Adipose tissue (tissue), 3 donors: Measurements from ENCODE around the gene PLA2G6. TPM values are rescaled to one million over a fixed set of nuclear protein-coding genes. Genes with fewer than 3 reads are reported as not detected.
"Not testable (repeated sequence)": the region's sequence is repeated elsewhere in the genome, so short reads cannot be mapped to it uniquely, and the experiment has no call there.

Experiments
- H3K27ac ChIP-seq: one replicate; pipeline ENCODE4 v1.5.1; 2013; ENCODE audit warnings: low read depth, low read length
- WGBS, 3 donors: extraction: QIAGEN DNeasy Blood & Tissue Kit; methylation state at CpG; one replicate each; pipeline ENCODE4 v1.1.7; 2013; 5-methylcytosine and 5-hydroxymethylcytosine counted together
- polyA plus RNA-seq, 3 donors: library from polyadenylated mRNA; stranded (reverse); fragments of 200-250 nt; gene quantifications; one replicate each; pipeline ENCODE4 v1.2.3, GENCODE V29; 2013
- donor health status: healthy with polysubstance abuse.
- donor health status: Bipolar disorder and iron deficiency.
- donor health status: healthy.

The PLA2G6 gene
- polyA plus RNA-seq, 3 donors = 25.3 to 69.9 (median 61.4) TPM

- no peak overlapping the region for H3K27ac ChIP-seq
- 77 to 89% (median 80%) methylated on average over 5 of the region's 5 CpGs for WGBS, 3 donors
Measured at GRCh38 chr22:38148245-38148644, 33.4 kb downstream of the PLA2G6 start.

DNA sequence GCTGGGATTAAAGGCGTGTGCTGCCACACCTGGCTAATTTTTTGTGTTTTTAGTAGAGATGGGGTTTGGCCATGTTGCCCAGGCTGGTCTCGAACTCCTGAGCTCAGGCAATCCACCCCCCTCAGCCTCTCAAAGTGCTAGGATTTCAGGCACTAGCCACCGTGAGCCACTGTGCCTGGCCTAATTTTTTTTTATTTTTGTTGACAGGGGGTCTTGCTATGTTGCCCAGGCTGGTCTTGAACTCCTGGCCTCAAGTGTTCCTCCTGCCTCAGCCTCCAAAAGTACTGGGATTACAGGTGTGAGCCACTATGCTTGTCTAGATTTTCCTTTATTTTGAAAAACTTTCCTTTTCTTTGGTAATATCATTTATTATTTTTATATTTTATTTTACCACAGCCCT is 35.5 kb downstream of the PLA2G6 start:
- not testable (repeated sequence) for H3K27ac ChIP-seq
- WGBS, 3 donors = 85 to 96% (median 92%) methylated on average over 3 of the region's 3 CpGs

DNA sequence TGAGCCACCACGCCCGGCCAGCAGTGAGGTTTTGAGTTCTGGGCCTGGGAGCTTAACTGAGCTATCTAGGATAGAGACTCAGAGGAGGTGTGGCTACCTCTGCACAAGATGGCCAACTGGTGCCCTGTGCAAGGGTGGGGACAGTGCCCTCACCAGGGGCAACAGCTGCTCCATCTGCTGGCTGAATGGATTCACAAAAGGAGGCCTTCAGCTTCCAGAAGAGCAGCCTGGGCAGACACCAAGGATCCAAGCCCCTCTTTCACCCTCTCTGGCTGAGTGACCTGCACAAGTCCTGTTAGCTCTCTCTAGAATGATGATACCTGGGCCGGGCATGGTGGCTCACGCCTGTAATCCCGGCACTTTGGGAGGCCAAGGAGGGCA is 37.6 kb downstream of the PLA2G6 start:
- 85 to 98% (median 92%) methylated on average over 5 of the region's 5 CpGs for WGBS, 3 donors
- no peak overlapping the region for H3K27ac ChIP-seq

DNA sequence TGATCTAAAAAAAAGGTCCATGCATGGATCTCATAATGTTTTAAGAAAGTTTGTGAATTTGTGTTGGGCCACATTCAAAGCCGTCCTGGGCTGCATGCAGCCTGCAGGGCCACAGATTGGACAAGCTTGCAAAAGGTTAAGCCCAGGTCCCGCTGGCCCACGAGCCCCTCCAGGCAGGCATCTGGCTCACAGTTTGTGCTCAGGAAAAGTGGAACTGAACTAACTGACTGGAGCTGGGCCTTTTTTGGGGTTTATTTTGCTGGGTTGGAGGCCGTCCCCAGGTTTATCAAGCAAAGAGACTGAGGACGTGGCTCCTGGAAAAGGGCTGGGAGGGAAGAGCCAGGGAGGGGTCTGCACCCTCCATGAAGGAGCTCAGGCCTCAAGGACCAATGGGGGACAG is 39.0 kb downstream of the PLA2G6 start:
- no peak overlapping the region for H3K27ac ChIP-seq
- WGBS, 3 donors = 84 to 97% (median 93%) methylated on average over 5 of the region's 5 CpGs

GRCh38 chr22:38141217-38141973 is 40.2 kb downstream of the PLA2G6 start:
- H3K27ac ChIP-seq = no peak overlapping the region
- 80 to 93% (median 92%) methylated on average over 16 of the region's 16 CpGs for WGBS, 3 donors

DNA sequence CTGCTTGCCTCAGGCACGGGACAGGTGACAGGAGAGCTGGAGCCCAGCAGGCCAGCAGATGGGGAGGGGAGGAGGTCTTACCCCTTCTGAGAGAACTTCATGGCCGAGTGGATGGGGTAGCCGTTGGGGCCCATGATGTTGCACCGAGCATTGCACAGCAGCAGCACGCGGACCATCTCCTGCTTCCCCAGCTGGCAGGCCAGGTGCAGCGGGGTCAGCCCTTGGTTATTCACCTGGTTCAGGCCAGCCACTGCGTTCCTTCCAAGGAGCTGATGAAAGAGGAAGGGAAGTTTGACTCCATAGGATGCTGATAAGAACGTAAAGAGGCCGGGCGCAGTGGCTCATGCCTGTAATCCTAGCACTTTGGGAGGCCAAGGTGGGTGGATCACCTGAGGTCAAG is 41.7 kb downstream of the PLA2G6 start:
- WGBS, 3 donors = 92 to 95% (median 94%) methylated on average over 11 of the region's 11 CpGs
- H3K27ac ChIP-seq = no peak overlapping the region

DNA sequence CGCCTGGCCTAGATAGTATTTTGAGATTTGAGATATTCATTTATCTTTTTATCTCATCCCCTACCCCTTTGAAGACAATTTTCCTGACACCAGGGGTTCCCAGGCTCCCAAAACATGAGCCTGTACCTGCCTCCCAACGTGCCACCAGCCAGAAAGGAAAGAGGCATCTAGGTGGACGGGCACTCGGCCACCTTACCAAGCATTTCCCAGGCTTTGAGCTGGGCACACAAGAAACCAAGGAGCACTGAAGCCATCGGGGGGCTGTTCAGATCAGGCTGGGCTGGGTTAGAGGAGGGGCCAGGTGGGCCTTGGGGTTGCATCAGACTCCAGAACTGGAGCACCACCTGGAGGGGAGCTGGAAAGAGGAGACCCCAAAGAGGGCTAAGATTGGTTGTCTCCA is 42.7 kb downstream of the PLA2G6 start:
- 82 to 92% (median 88%) methylated on average over 4 to 5 of the region's 5 CpGs for WGBS, 3 donors
- H3K27ac ChIP-seq = no peak overlapping the region

GRCh38 chr22:38137876-38138687 is 43.5 kb downstream of the PLA2G6 start:
- H3K27ac ChIP-seq = no peak overlapping the region
- WGBS, 3 donors = 92 to 96% (median 94%) methylated on average over 9 of the region's 9 CpGs

- no peak overlapping the region for H3K27ac ChIP-seq
- WGBS, 3 donors = 100% methylated on average over 1 of the region's 1 CpG
Measured at GRCh38 chr22:38136607-38137006, 45.0 kb downstream of the PLA2G6 start.

- no peak overlapping the region for H3K27ac ChIP-seq
- WGBS, 3 donors = 87 to 94% (median 88%) methylated on average over 4 of the region's 4 CpGs
Measured at GRCh38 chr22:38135133-38135706, 46.4 kb downstream of the PLA2G6 start.

- 94 to 97% (median 95%) methylated on average over 4 of the region's 4 CpGs for WGBS, 3 donors
- no peak overlapping the region for H3K27ac ChIP-seq
Measured at GRCh38 chr22:38133331-38133730, 48.3 kb downstream of the PLA2G6 start.

DNA sequence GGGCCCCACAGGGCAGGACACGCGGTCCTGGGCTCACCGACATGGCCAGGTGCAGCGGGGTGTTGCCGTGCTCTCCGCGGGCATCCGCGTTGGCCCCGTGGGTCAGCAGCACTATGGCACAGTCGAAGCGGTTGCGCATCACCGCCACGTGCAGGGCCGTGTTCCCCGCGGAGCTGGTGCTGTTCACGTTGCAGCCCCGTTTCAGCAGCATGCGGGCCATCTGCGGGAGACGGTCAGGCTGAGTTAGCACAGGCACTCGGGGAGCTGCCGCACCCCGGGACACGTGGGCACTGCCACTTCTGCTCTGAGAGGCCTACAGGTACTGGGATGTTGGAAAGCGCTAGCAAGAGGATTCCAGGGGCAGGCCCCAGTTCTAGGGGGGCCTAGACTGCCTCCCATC is 48.8 kb downstream of the PLA2G6 start:
- H3K27ac ChIP-seq = no peak overlapping the region
- WGBS, 3 donors = 90 to 96% (median 96%) methylated on average over 28 of the region's 28 CpGs

DNA sequence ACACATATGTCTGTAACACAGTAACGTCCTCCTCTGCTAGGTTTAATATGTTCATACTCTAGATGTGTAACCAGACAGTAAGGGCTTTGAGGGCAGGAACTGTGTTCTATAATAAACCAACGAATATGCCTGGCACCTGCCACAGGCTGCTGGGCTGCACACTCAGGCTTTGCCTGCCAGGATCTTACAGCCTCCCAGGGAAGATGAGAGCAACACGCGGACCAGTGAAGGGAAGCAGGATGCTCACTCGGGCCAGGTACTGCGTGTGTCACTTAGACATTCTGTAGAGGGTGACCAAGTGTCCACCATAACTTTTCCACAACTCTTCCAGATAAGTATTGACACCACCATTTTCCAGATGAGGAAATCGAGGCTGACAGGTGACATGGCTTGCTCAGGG is 49.5 kb downstream of the PLA2G6 start:
- H3K27ac ChIP-seq = no peak overlapping the region
- WGBS, 3 donors = 88 to 94% (median 92%) methylated on average over 7 of the region's 7 CpGs

- no peak overlapping the region for H3K27ac ChIP-seq
- 26 to 57% (median 51%) methylated on average over 2 of the region's 2 CpGs for WGBS, 3 donors
Measured at GRCh38 chr22:38131399-38131798, 50.2 kb downstream of the PLA2G6 start.

- H3K27ac ChIP-seq = no peak overlapping the region
- 89 to 92% (median 92%) methylated on average over 9 of the region's 9 CpGs for WGBS, 3 donors
Measured at GRCh38 chr22:38129856-38130255, 51.8 kb downstream of the PLA2G6 start.

- H3K27ac ChIP-seq = no peak overlapping the region
- 84 to 86% (median 84%) methylated on average over 10 of the region's 10 CpGs for WGBS, 3 donors
Measured at GRCh38 chr22:38129021-38129420, 52.6 kb downstream of the PLA2G6 start.

DNA sequence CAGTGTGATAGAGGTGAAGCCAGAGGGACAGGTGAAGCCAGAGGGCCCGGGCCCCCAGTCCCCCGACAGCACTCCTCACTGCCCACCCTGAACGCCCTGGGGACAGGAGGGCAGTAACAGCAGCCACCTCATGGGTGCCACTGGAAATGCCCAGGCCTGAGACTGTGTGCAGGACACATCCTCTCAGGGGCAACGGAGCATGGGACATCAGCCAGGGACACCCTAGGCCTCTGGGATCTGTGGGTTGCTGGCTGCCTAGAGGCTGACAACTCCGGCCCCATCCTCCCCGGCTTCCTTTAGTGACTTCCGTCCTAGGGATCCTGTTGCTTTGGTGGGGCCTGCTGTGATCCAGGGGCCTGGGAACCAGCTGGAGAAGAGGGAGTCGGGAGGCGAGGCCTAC is 53.8 kb downstream of the PLA2G6 start:
- 91 to 96% (median 92%) methylated on average over 9 of the region's 9 CpGs for WGBS, 3 donors

GRCh38 chr22:38126928-38127668 is 54.5 kb downstream of the PLA2G6 start:
- WGBS, 3 donors = 91 to 94% (median 93%) methylated on average over 22 to 23 of the region's 23 CpGs
- no peak overlapping the region for H3K27ac ChIP-seq

More for the DNA sequence above, 53.8 kb downstream of the PLA2G6 start:
- H3K27ac ChIP-seq = no peak overlapping the region

- WGBS, 3 donors = 82 to 88% (median 83%) methylated on average over 11 of the region's 11 CpGs
- H3K27ac ChIP-seq = no peak overlapping the region
Measured at GRCh38 chr22:38125751-38126201, 55.9 kb downstream of the PLA2G6 start.
